HepG2 (cell line): ENCODE results near the gene FBF1. TPM values are rescaled to one million over a fixed set of nuclear protein-coding genes. Genes with fewer than 3 reads are reported as not detected.
A peak's percentile ranks its signal among the peaks of the same experiment; 100 is the strongest.

ENCODE experiments used
- ATF7 ChIP-seq, 2 experiments: fragments of 450-650 bp in 1 of 2; sonication (generic) in 1 of 2; formaldehyde crosslinking in 1 of 2; IDR thresholded peaks; 2 replicates each; pipeline versions ENCODE4 v1.4.0 to v1.6.1; 2016 to 2020; ENCODE audit warnings: antibody characterized with exemption in 1 of 2, mild to moderate bottlenecking in 1 of 2, missing genetic modification reagents in 1 of 2
- CAMTA2 ChIP-seq: sonication (generic); formaldehyde crosslinking; IDR thresholded peaks from 2 replicates; pipeline ENCODE4 v1.4.0; 2020; ENCODE audit warnings: mild to moderate bottlenecking, missing genetic modification reagents, borderline replicate concordance
- GABPA ChIP-seq, 2 experiments: IDR thresholded peaks; 2 replicates each; pipeline ENCODE4 v1.6.1; 2011 to 2016; ENCODE audit warnings: low read depth in 2 of 2, low read length in 1 of 2, missing biosample characterization in 1 of 2, missing genetic modification characterization in 1 of 2
- HINFP ChIP-seq: sonication (generic); formaldehyde crosslinking; IDR thresholded peaks from 2 replicates; pipeline ENCODE4 v1.4.0; 2020; ENCODE audit warnings: low read depth, mild to moderate bottlenecking, missing genetic modification reagents
- NFKB2 ChIP-seq: sonication (generic); formaldehyde crosslinking; IDR thresholded peaks from 2 replicates; pipeline ENCODE4 v1.4.0; 2020; ENCODE audit warnings: missing genetic modification reagents, borderline replicate concordance
- PBX3 ChIP-seq: sonication (generic); formaldehyde crosslinking; IDR thresholded peaks from 2 replicates; pipeline ENCODE4 v1.8.1; 2023; ENCODE audit warnings: missing genetic modification reagents, inconsistent platforms, borderline replicate concordance
- RARA ChIP-seq: IDR thresholded peaks from 2 replicates; pipeline ENCODE4 v1.6.1; 2016; ENCODE audit warnings: missing genetic modification reagents, missing compliant biosample characterization
- SNAI1 ChIP-seq: sonication (generic); formaldehyde crosslinking; IDR thresholded peaks from 2 replicates; pipeline ENCODE4 v1.5.0; 2020; ENCODE audit warnings: mild to moderate bottlenecking, missing genetic modification reagents, borderline replicate concordance
- THAP8 ChIP-seq: sonication (generic); formaldehyde crosslinking; IDR thresholded peaks from 2 replicates; pipeline ENCODE4 v1.5.1; 2020; ENCODE audit warnings: missing genetic modification reagents, mild to moderate bottlenecking, borderline replicate concordance
- ZFX ChIP-seq: sonication (generic); formaldehyde crosslinking; IDR thresholded peaks from 2 replicates; pipeline ENCODE4 v1.4.0; 2020; ENCODE audit warnings: mild to moderate bottlenecking, low read depth, missing genetic modification reagents, moderate library complexity
- ZNF20 ChIP-seq: sonication (generic); formaldehyde crosslinking; IDR thresholded peaks from 2 replicates; pipeline ENCODE4 v1.4.0; 2020; ENCODE audit warnings: mild to moderate bottlenecking, moderate library complexity, missing genetic modification reagents
- ZNF235 ChIP-seq: sonication (generic); formaldehyde crosslinking; IDR thresholded peaks from 2 replicates; pipeline ENCODE4 v1.8.1; 2023; ENCODE audit warnings: mild to moderate bottlenecking, missing genetic modification reagents, borderline replicate concordance
- ZNF263 ChIP-seq: sonication (generic); formaldehyde crosslinking; IDR thresholded peaks from 2 replicates; pipeline ENCODE4 v1.4.0; 2020; ENCODE audit warnings: missing genetic modification reagents
- ZNF431 ChIP-seq: sonication (generic); formaldehyde crosslinking; IDR thresholded peaks from 2 replicates; pipeline ENCODE4 v1.9.0; 2022; ENCODE audit warnings: missing genetic modification reagents, low read depth, mild to moderate bottlenecking, borderline replicate concordance
- ZNF773 ChIP-seq: sonication (generic); formaldehyde crosslinking; IDR thresholded peaks from 2 replicates; pipeline ENCODE4 v1.4.0; 2020; ENCODE audit warnings: missing genetic modification reagents, borderline replicate concordance
- ZNF850 ChIP-seq: sonication (generic); formaldehyde crosslinking; conservative IDR thresholded peaks from 2 replicates; pipeline ENCODE4 v1.9.0; 2021; ENCODE audit warnings: mild to moderate bottlenecking, missing genetic modification reagents
- ZNF891 ChIP-seq: sonication (generic); formaldehyde crosslinking; IDR thresholded peaks from 2 replicates; pipeline ENCODE4 v1.5.0; 2020; ENCODE audit warnings: mild to moderate bottlenecking, missing genetic modification reagents
- ZSCAN30 ChIP-seq: sonication (generic); formaldehyde crosslinking; IDR thresholded peaks from 2 replicates; pipeline ENCODE4 v1.5.0; 2020; ENCODE audit warnings: mild to moderate bottlenecking, missing genetic modification reagents
- ZZZ3 ChIP-seq: sonication (generic); formaldehyde crosslinking; IDR thresholded peaks from 2 replicates; pipeline ENCODE4 v1.4.0; 2020; ENCODE audit warnings: missing genetic modification reagents, mild to moderate bottlenecking, borderline replicate concordance
- polyA plus RNA-seq, 8 experiments: library from polyadenylated mRNA; depleted of rRNA in 3 of 8; stranded (reverse) in 7 of 8; unstranded in 1 of 8; fragments of >200 nt; fragmentation: Illumina TruSeq in 4 of 8; extraction: Trizol in 4 of 8; gene quantifications; 2 replicates each; pipeline versions ENCODE4 v1.2.1 to v1.2.3, GENCODE V29; 2011 to 2016; ENCODE audit warnings: low read depth in 4 of 8, missing spikeins in 1 of 8, mixed read lengths in 1 of 8; ENCODE audit not compliant: insufficient read depth in 1 of 8
- total RNA-seq, 5 experiments: library from RNA; depleted of rRNA; stranded (reverse); fragments of >200 nt; fragmentation: Illumina TruSeq; extraction: Trizol; gene quantifications; 2 replicates each; pipeline ENCODE4 v1.2.3, GENCODE V29; 2016; ENCODE audit warnings: low read depth in 1 of 5
- TF ChIP-seq, protein P1 (sequence below): sonication (generic); formaldehyde crosslinking; IDR thresholded peaks from 2 replicates; pipeline ENCODE4 v1.8.0; 2022; ENCODE audit warnings: missing genetic modification reagents, mild to moderate bottlenecking, moderate library complexity, borderline replicate concordance
- TF ChIP-seq, protein P2 (sequence below): sonication (generic); formaldehyde crosslinking; conservative IDR thresholded peaks from 2 replicates; pipeline ENCODE4 v1.4.0; 2020; ENCODE audit warnings: missing genetic modification reagents

The FBF1 gene
- total and polyA plus RNA-seq, 2 of the 13 experiments (the other 11 are each of a cell fraction or from before 2014, with no cell fraction given) = 2.4 to 8.1 TPM

DNA sequence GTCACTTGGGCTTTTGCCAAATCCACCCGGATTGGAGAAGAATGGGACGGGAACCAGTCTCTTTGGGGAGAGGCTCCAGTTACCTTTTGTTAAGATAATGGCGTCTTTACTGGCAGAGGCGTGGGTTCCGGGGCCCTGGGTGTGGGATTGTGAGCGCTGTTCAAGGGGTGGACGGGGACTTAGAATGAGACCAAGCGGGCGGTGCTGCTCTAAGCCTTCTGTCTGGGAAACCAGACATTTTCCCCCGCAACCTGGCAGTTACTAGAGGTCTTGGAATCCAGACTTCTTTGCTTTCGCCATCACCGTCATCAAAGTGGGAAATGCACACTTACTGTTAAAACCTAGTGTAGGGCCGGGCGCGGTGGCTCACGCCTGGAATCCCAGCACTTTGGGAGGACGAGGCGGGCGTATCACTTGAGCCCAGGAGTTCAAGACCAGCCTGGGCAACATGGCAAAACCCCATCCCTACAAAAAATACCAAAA is 38.9 kb upstream of the FBF1 start (continued):
- TF ChIP-seq, protein P1, sequence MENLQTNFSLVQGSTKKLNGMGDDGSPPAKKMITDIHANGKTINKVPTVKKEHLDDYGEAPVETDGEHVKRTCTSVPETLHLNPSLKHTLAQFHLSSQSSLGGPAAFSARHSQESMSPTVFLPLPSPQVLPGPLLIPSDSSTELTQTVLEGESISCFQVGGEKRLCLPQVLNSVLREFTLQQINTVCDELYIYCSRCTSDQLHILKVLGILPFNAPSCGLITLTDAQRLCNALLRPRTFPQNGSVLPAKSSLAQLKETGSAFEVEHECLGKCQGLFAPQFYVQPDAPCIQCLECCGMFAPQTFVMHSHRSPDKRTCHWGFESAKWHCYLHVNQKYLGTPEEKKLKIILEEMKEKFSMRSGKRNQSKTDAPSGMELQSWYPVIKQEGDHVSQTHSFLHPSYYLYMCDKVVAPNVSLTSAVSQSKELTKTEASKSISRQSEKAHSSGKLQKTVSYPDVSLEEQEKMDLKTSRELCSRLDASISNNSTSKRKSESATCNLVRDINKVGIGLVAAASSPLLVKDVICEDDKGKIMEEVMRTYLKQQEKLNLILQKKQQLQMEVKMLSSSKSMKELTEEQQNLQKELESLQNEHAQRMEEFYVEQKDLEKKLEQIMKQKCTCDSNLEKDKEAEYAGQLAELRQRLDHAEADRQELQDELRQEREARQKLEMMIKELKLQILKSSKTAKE (CRISPR knock-in tag) = no peak
- peak; percentile 7; the same call in 1 of the 2 replicates for TF ChIP-seq ZNF263 (CRISPR knock-in tag)
- TF ChIP-seq, protein P2, sequence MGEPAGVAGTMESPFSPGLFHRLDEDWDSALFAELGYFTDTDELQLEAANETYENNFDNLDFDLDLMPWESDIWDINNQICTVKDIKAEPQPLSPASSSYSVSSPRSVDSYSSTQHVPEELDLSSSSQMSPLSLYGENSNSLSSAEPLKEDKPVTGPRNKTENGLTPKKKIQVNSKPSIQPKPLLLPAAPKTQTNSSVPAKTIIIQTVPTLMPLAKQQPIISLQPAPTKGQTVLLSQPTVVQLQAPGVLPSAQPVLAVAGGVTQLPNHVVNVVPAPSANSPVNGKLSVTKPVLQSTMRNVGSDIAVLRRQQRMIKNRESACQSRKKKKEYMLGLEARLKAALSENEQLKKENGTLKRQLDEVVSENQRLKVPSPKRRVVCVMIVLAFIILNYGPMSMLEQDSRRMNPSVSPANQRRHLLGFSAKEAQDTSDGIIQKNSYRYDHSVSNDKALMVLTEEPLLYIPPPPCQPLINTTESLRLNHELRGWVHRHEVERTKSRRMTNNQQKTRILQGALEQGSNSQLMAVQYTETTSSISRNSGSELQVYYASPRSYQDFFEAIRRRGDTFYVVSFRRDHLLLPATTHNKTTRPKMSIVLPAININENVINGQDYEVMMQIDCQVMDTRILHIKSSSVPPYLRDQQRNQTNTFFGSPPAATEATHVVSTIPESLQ (CRISPR knock-in tag) = no peak
- TF ChIP-seq THAP8 (CRISPR knock-in tag) = no peak
- TF ChIP-seq ZNF20 (CRISPR knock-in tag) = 0 out of 2 replicates have a peak, but pooled peaks have one; percentile 11
- TF ChIP-seq NFKB2 (CRISPR knock-in tag) = 0 out of 2 replicates have a peak, but pooled peaks have one; percentile 42
- TF ChIP-seq ZNF235 (CRISPR knock-in tag) = 0 out of 2 replicates have a peak, but pooled peaks have one; percentile 53
- no peak for TF ChIP-seq ZSCAN30 (CRISPR knock-in tag)
- TF ChIP-seq PBX3 (CRISPR knock-in tag) = no peak
- no peak for TF ChIP-seq CAMTA2 (CRISPR knock-in tag)
- TF ChIP-seq ZNF431 (CRISPR knock-in tag) = no peak
- TF ChIP-seq GABPA (IDR thresholded peaks at IDR 0.05; ENCODE audit: low read depth, low read length) = no peak
- TF ChIP-seq GABPA (CRISPR knock-in tag; IDR thresholded peaks at IDR 0.05; ENCODE audit: low read depth) = no peak
- no peak for TF ChIP-seq ZNF850
- TF ChIP-seq SNAI1 (CRISPR knock-in tag) = 0 out of 2 replicates have a peak, but pooled peaks have one; percentile 90
- TF ChIP-seq ZNF773 (CRISPR knock-in tag) = no peak
- TF ChIP-seq ATF7 (IDR thresholded peaks at IDR 0.05) = no peak
- peak; percentile 67; the same call in 1 of the 2 replicates for TF ChIP-seq ATF7 (CRISPR knock-in tag; IDR thresholded peaks at IDR 0.05)
- TF ChIP-seq ZFX = no peak
- TF ChIP-seq HINFP (CRISPR knock-in tag) = 0 out of 2 replicates have a peak, but pooled peaks have one; percentile 2
- no peak; the same call in 1 of the 2 replicates for TF ChIP-seq ZNF891 (CRISPR knock-in tag)
- peak; percentile 6; the same call in 1 of the 2 replicates for TF ChIP-seq ZZZ3
- no peak for TF ChIP-seq RARA (CRISPR knock-in tag)
